Suprapubic skin (tissue), 4 donors: ENCODE measurements around the gene DDHD1. TPM values are rescaled to one million over a fixed set of nuclear protein-coding genes. Genes with fewer than 3 reads are reported as not detected.

ENCODE experiments used
- DNase-seq, 2 donors: peaks; one replicate each; pipeline ENCODE4 v3.0.0-alpha.2; 2019; ENCODE audit warnings: low spot score in 2 of 2
- H3K27ac ChIP-seq: fragments of 200-600 bp; sonication (generic); one replicate; pipeline ENCODE4 v1.5.1; 2019
- H3K27me3 ChIP-seq: fragments of 200-600 bp; sonication (generic); one replicate; pipeline ENCODE4 v1.5.1; 2019
- H3K36me3 ChIP-seq: fragments of 200-600 bp; sonication (generic); one replicate; pipeline ENCODE4 v1.5.1; 2019
- H3K4me1 ChIP-seq: fragments of 200-600 bp; sonication (generic); one replicate; pipeline ENCODE4 v1.5.1; 2019
- H3K4me3 ChIP-seq: fragments of 200-600 bp; sonication (generic); one replicate; pipeline ENCODE4 v1.5.1; 2019; ENCODE audit warnings: mild to moderate bottlenecking
- H3K9me3 ChIP-seq: fragments of 200-600 bp; sonication (generic); one replicate; pipeline ENCODE4 v1.5.1; 2019
- EP300 ChIP-seq: sonication (generic); formaldehyde crosslinking; IDR thresholded peaks from one replicate; pipeline ENCODE4 v1.6.1; 2017; ENCODE audit warnings: antibody characterized with exemption
- POLR2A ChIP-seq, 2 donors: fragments of 450-650 bp; IDR thresholded peaks; one replicate each; pipeline ENCODE4 v1.6.1; 2017; ENCODE audit warnings: antibody characterized with exemption in 2 of 2, mild to moderate bottlenecking in 2 of 2, moderate library complexity in 2 of 2
- POLR2AphosphoS5 ChIP-seq, 3 donors: sonication (generic); formaldehyde crosslinking; IDR thresholded peaks; one replicate each; pipeline ENCODE4 v1.6.1; 2017; ENCODE audit warnings: antibody characterized with exemption in 3 of 3
- WGBS: methylation state at CpG from one replicate; pipeline ENCODE4 v1.1.5; 2018; 5-methylcytosine and 5-hydroxymethylcytosine counted together
- total RNA-seq, 4 donors: library from RNA; depleted of rRNA; stranded (reverse); fragments of >200 nt; gene quantifications; one replicate each; pipeline ENCODE4 v1.1.0, GENCODE V29; 2016
- TF ChIP-seq, protein P1 (sequence below), 2 donors: fragments of 200-600 bp in 1 of 2; fragments of 450-650 bp in 1 of 2; sonication (generic) in 1 of 2; IDR thresholded peaks; one replicate each; pipeline ENCODE4 v1.5.1; 2016 to 2019; ENCODE audit warnings: antibody characterized with exemption in 2 of 2, mild to moderate bottlenecking in 1 of 2, moderate library complexity in 1 of 2

The DDHD1 gene
- total RNA-seq, 4 donors from 2014 or later, result 10.1 to 25.3 (median 14.7) TPM

- TF ChIP-seq EP300, result no peak
- no peak for TF ChIP-seq POLR2AphosphoS5 (IDR thresholded peaks at IDR 0.05)
- TF ChIP-seq, protein P1, sequence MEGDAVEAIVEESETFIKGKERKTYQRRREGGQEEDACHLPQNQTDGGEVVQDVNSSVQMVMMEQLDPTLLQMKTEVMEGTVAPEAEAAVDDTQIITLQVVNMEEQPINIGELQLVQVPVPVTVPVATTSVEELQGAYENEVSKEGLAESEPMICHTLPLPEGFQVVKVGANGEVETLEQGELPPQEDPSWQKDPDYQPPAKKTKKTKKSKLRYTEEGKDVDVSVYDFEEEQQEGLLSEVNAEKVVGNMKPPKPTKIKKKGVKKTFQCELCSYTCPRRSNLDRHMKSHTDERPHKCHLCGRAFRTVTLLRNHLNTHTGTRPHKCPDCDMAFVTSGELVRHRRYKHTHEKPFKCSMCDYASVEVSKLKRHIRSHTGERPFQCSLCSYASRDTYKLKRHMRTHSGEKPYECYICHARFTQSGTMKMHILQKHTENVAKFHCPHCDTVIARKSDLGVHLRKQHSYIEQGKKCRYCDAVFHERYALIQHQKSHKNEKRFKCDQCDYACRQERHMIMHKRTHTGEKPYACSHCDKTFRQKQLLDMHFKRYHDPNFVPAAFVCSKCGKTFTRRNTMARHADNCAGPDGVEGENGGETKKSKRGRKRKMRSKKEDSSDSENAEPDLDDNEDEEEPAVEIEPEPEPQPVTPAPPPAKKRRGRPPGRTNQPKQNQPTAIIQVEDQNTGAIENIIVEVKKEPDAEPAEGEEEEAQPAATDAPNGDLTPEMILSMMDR (IDR thresholded peaks at IDR 0.05), result no peak
- no peak for TF ChIP-seq POLR2A (IDR thresholded peaks at IDR 0.05)
- H3K9me3 ChIP-seq, result no peaks in the 10 kb centered on the region
- peaks cover 8% of the 10 kb centered on the region for H3K4me1 ChIP-seq
- H3K36me3 ChIP-seq, result no peaks in the 10 kb centered on the region
- WGBS, result 88% methylated on average over 4 of the region's 4 CpGs
- H3K27me3 ChIP-seq, result no peaks in the 10 kb centered on the region
- no peak overlapping the region for H3K4me3 ChIP-seq
- no peak overlapping the region for H3K27ac ChIP-seq
- no peak for DNase-seq
Measured at GRCh38 chr14:53156238-53156637, 3.1 kb upstream of the DDHD1 start.

GRCh38 chr14:53153702-53154112 lies 584 bp upstream of the DDHD1 start:
- peak overlapping the region; percentile 93 for H3K4me3 ChIP-seq
- H3K27me3 ChIP-seq, result no peaks in the 10 kb centered on the region
- peak overlapping the region; percentile 91 for H3K27ac ChIP-seq
- 69% methylated on average over 4 of the region's 4 CpGs for WGBS
- TF ChIP-seq POLR2AphosphoS5 (IDR thresholded peaks at IDR 0.05), result no peak
- TF ChIP-seq, protein P1 (IDR thresholded peaks at IDR 0.05), result no peak
- TF ChIP-seq POLR2A (IDR thresholded peaks at IDR 0.05), result no peak
- TF ChIP-seq EP300, result no peak
- DNase-seq, result no peak
- H3K36me3 ChIP-seq, result no peaks in the 10 kb centered on the region
- peaks cover 19% of the 10 kb centered on the region for H3K4me1 ChIP-seq
- H3K9me3 ChIP-seq, result no peaks in the 10 kb centered on the region

GRCh38 chr14:53152184-53152886 lies 788 bp downstream of the DDHD1 start:
- peaks cover 19% of the 10 kb centered on the region for H3K4me1 ChIP-seq
- peak overlapping the region; percentile 91 for H3K27ac ChIP-seq
- peak overlapping the region; percentile 93 for H3K4me3 ChIP-seq
- peak; percentile 78 to 87 for DNase-seq
- no peaks in the 10 kb centered on the region for H3K9me3 ChIP-seq
- no peaks in the 10 kb centered on the region for H3K36me3 ChIP-seq
- TF ChIP-seq EP300 (no peak), POLR2A (IDR thresholded peaks at IDR 0.05) (no peak), POLR2AphosphoS5 (IDR thresholded peaks at IDR 0.05) (no peak)
- TF ChIP-seq, protein P1 (IDR thresholded peaks at IDR 0.05), result no peak
- WGBS, result 1% methylated on average over 14 of the region's 73 CpGs
- H3K27me3 ChIP-seq, result no peaks in the 10 kb centered on the region

DNA sequence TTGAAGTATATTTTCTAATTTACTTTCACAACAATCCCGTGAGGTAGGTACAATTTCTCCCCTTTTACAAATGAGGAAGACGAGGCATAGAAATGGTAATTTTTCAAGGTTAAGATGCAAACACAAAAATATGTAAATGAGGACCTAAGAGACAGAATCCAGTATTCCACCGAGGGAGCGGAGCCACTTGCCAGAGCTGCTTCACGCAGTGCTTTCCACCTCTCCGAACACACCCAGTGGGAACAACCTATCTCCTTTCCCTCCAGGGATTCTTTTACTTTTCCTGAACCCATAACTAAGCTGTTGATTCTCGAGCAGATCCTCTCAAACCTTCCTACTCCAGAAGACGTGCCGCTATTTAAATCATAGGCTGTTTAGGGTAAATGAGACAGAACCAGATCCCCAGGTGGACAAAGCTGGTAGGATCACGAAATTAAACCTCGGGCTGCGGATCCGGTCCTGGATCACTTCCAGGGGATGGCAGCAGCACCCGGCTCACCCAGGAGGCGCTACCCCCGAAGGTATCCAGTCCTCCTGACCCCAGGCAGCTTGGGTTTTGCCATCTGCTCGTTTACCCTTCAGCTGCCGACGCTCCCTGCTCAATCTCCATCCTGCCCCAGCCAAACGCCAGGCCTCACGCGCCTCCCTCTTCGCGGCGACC lies 1.5 kb downstream of the DDHD1 start:
- Histone ChIP-seq H3K4me1 (peaks cover 19% of the 10 kb centered on the region), H3K27me3 (no peaks in the 10 kb centered on the region), H3K9me3 (no peaks in the 10 kb centered on the region), H3K36me3 (no peaks in the 10 kb centered on the region), H3K27ac (peak overlapping the region; percentile 91), H3K4me3 (peak overlapping the region; percentile 93)
- WGBS, result 4% methylated on average over 23 of the region's 25 CpGs
- DNase-seq, result peak in 1 of 2 donors; percentile 78
- TF ChIP-seq POLR2AphosphoS5 (IDR thresholded peaks at IDR 0.05), result no peak
- TF ChIP-seq, protein P1 (IDR thresholded peaks at IDR 0.05), result no peak
- TF ChIP-seq EP300, result no peak
- no peak for TF ChIP-seq POLR2A (IDR thresholded peaks at IDR 0.05)

- Histone ChIP-seq H3K9me3 (no peaks in the 10 kb centered on the region), H3K27me3 (no peaks in the 10 kb centered on the region), H3K4me3 (no peak overlapping the region), H3K36me3 (no peaks in the 10 kb centered on the region), H3K4me1 (peaks cover 19% of the 10 kb centered on the region), H3K27ac (no peak overlapping the region)
- TF ChIP-seq EP300 (no peak), POLR2A (IDR thresholded peaks at IDR 0.05) (no peak), POLR2AphosphoS5 (IDR thresholded peaks at IDR 0.05) (no peak)
- WGBS, result 90% methylated on average over 4 of the region's 4 CpGs
- no peak for DNase-seq
Measured at GRCh38 chr14:53149668-53150316, 3.3 kb downstream of the DDHD1 start.
